GM12878 (cell line): ENCODE results near the gene CTNNA3. TPM values are rescaled to one million over a fixed set of nuclear protein-coding genes. Genes with fewer than 3 reads are reported as not detected.

Source experiments
- ATAC-seq: fragments of 200-7000 bp; cut with Tn5 transposase; 3 replicates; pipeline ENCODE4 v1.9.1; 2020; ENCODE audit warnings: mild to moderate bottlenecking, moderate library complexity
- BruUV-seq: library from RNA; stranded (reverse); fragments of 400-500 nt; replicated peaks from 2 replicates; lab custom pipeline; 2021; lab: Mats Ljungman, UMichigan
- CTCF ChIA-PET: fragments of 300-600 bp; sonication (Branson Sonifier 250); formaldehyde crosslinking; extraction: SDS; loops from one replicate; lab custom pipeline; 2021; ENCODE audit warnings: inconsistent platforms; lab: Yijun Ruan, JAX
- POLR2A ChIA-PET: fragments of 350-600 bp; formaldehyde crosslinking; extraction: SDS; loops from one replicate; lab custom pipeline; 2021; ENCODE audit warnings: inconsistent platforms; lab: Charles Lee
- RAD21 ChIA-PET: fragments of 300-600 bp; sonication (Branson Sonifier 250); formaldehyde crosslinking; loops from one replicate; lab custom pipeline; 2023; ENCODE audit warnings: antibody characterized with exemption; ENCODE audit not compliant: unreplicated experiment; lab: Charles Lee
- SMC1A ChIA-PET: fragments of 300-600 bp; sonication (Branson Sonifier 250); formaldehyde crosslinking; loops from one replicate; lab custom pipeline; 2023; ENCODE audit not compliant: unreplicated experiment, uncharacterized antibody; lab: Charles Lee
- DNase-seq: peaks from one replicate; pipeline ENCODE4 v3.0.0-alpha.2; 2011; ENCODE audit warnings: low read depth, low spot score
- FAIRE-seq: peaks from 3 replicates; lab custom pipeline; 2011; peaks lifted over from hg19 to GRCh38; lab: Jason Lieb, UNC
- H2AFZ ChIP-seq: 2 replicates; pipeline ENCODE4 v1.6.0; 2011; ENCODE audit warnings: low read depth, low read length, control low read depth; ENCODE audit not compliant: control insufficient read depth
- H3K27ac ChIP-seq: 2 replicates; pipeline ENCODE4 v1.5.1; 2011; ENCODE audit warnings: control low read depth; ENCODE audit not compliant: control insufficient read depth, insufficient read depth
- H3K27me3 ChIP-seq, 2 experiments: replicated peaks in 1 of 2; 2 replicates each; pipeline versions ENCODE4 v1.6.0 to v1.6.1; 2011; ENCODE audit warnings: low read length in 1 of 2; ENCODE audit not compliant: control insufficient read depth in 2 of 2, insufficient read depth in 2 of 2
- H3K36me3 ChIP-seq, 2 experiments: 2 replicates each; pipeline ENCODE4 v1.5.1; 2011; ENCODE audit warnings: low read length in 1 of 2; ENCODE audit not compliant: control insufficient read depth in 2 of 2, insufficient read depth in 2 of 2
- H3K4me1 ChIP-seq: 2 replicates; pipeline ENCODE4 v1.6.1; 2011; ENCODE audit warnings: mild to moderate bottlenecking, low read length, moderate library complexity, mixed read lengths; ENCODE audit not compliant: control insufficient read depth, insufficient read depth
- H3K4me2 ChIP-seq: 2 replicates; pipeline ENCODE4 v1.6.0; 2011; ENCODE audit warnings: control low read depth; ENCODE audit not compliant: control insufficient read depth, insufficient read depth
- H3K4me3 ChIP-seq: fragments of 200-600 bp; sonication (generic); 2 replicates; pipeline ENCODE4 v1.5.1; 2016
- H3K79me2 ChIP-seq: 2 replicates; pipeline ENCODE4 v1.6.0; 2011; ENCODE audit warnings: low read length; ENCODE audit not compliant: control insufficient read depth, insufficient read depth
- H3K9ac ChIP-seq: 2 replicates; pipeline ENCODE4 v1.8.0; 2011; ENCODE audit warnings: low read length, control low read depth, mixed read lengths; ENCODE audit not compliant: control insufficient read depth, insufficient read depth
- H3K9me3 ChIP-seq: replicated peaks from 3 replicates; pipeline ENCODE4 v1.5.1; 2011; ENCODE audit warnings: mild to moderate bottlenecking, low read length; ENCODE audit not compliant: control insufficient read depth, insufficient read depth
- H4K20me1 ChIP-seq: 2 replicates; pipeline ENCODE4 v1.6.0; 2011; ENCODE audit not compliant: control insufficient read depth, insufficient read depth
- BHLHE40 ChIP-seq, 2 experiments: fragments of 450-650 bp in 1 of 2; IDR thresholded peaks; 2 replicates each; pipeline ENCODE4 v1.6.1; 2011 to 2017; ENCODE audit warnings: low read depth in 2 of 2, borderline replicate concordance in 1 of 2, improper control_type of control experiment in 1 of 2, low read length in 1 of 2, mild to moderate bottlenecking in 1 of 2
- CBX3 ChIP-seq: fragments of 200-600 bp; sonication (generic); IDR thresholded peaks from 2 replicates; pipeline ENCODE4 v1.6.1; 2016; ENCODE audit warnings: low read depth, borderline replicate concordance
- EP300 ChIP-seq, 2 experiments: fragments of 150-350 bp in 1 of 2; IDR thresholded peaks; 2 replicates each; pipeline ENCODE4 v1.6.1; 2011 to 2012; ENCODE audit warnings: low read depth in 2 of 2, low read length in 2 of 2, borderline replicate concordance in 1 of 2, improper control_type of control experiment in 1 of 2, inconsistent platforms in 1 of 2; ENCODE audit not compliant: control insufficient read depth in 1 of 2
- GATAD2B ChIP-seq: fragments of 450-650 bp; conservative IDR thresholded peaks from 2 replicates; pipeline ENCODE4 v1.6.1; 2017; ENCODE audit warnings: low read depth, mild to moderate bottlenecking, moderate library complexity
- HDAC6 ChIP-seq: fragments of 200-600 bp; sonication (generic); IDR thresholded peaks from one replicate; pipeline ENCODE4 v1.8.0; 2017; ENCODE audit warnings: antibody characterized with exemption; ENCODE audit not compliant: unreplicated experiment
- KDM1A ChIP-seq: fragments of 200-600 bp; sonication (generic); IDR thresholded peaks from 2 replicates; pipeline ENCODE4 v1.6.1; 2016; ENCODE audit warnings: borderline replicate concordance
- NR2C1 ChIP-seq: fragments of 450-650 bp; IDR thresholded peaks from 2 replicates; pipeline ENCODE4 v1.6.1; 2017; ENCODE audit warnings: antibody characterized with exemption, mild to moderate bottlenecking, moderate library complexity
- NR2C2 ChIP-seq: IDR thresholded peaks from 2 replicates; pipeline ENCODE4 v1.6.1; 2011; ENCODE audit warnings: borderline replicate concordance, low read depth; ENCODE audit not compliant: control insufficient read depth, insufficient read length
- PKNOX1 ChIP-seq: fragments of 450-650 bp; IDR thresholded peaks from 2 replicates; pipeline ENCODE4 v1.6.1; 2016; ENCODE audit warnings: mild to moderate bottlenecking
- POLR2AphosphoS2 ChIP-seq: IDR thresholded peaks from 2 replicates; pipeline ENCODE4 v1.6.1; 2011; ENCODE audit warnings: low read depth, mild to moderate bottlenecking, low read length, improper control_type of control experiment, moderate library complexity
- RCOR1 ChIP-seq: conservative IDR thresholded peaks from 2 replicates; pipeline ENCODE4 v1.6.1; 2012; ENCODE audit warnings: low read depth, low read length, improper control_type of control experiment
- SIN3A ChIP-seq: IDR thresholded peaks from 2 replicates; pipeline ENCODE4 v1.6.1; 2012; ENCODE audit warnings: low read depth, low read length, improper control_type of control experiment
- SUZ12 ChIP-seq: fragments of 200-600 bp; sonication (generic); IDR thresholded peaks from one replicate; pipeline ENCODE4 v1.6.1; 2018; ENCODE audit warnings: antibody characterized with exemption, mild to moderate bottlenecking; ENCODE audit not compliant: unreplicated experiment
- ZBTB11 ChIP-seq: fragments of 450-650 bp; formaldehyde crosslinking; IDR thresholded peaks from 2 replicates; pipeline ENCODE4 v1.5.0; 2022; ENCODE audit warnings: mild to moderate bottlenecking, missing genetic modification characterization
- ZNF24 ChIP-seq: fragments of 450-650 bp; IDR thresholded peaks from 2 replicates; pipeline ENCODE4 v1.6.1; 2017; ENCODE audit warnings: antibody characterized with exemption, mild to moderate bottlenecking
- ZNF274 ChIP-seq: IDR thresholded peaks from one replicate; pipeline ENCODE4 v1.8.0; 2011; ENCODE audit not compliant: insufficient read length, insufficient read depth
- ZNF384 ChIP-seq: IDR thresholded peaks from 2 replicates; pipeline ENCODE4 v1.6.1; 2012; ENCODE audit warnings: low read depth, mild to moderate bottlenecking, low read length, improper control_type of control experiment, borderline replicate concordance
- in situ Hi-C: fragments of 300-500 bp; cut with MboI; formaldehyde crosslinking; loops from 9 replicates; pipeline ENCODE4 v1.14.3; 2018; ENCODE audit warnings: mixed read lengths
- intact Hi-C: fragments of 100-400 bp; cut with micrococcal nuclease; formaldehyde crosslinking; loops from one replicate; pipeline ENCODE4 v1.14.2; 2022; ENCODE audit not compliant: unreplicated experiment
- polyA plus RNA-seq, 11 experiments: library from polyadenylated mRNA; depleted of rRNA in 4 of 11; unstranded in 6 of 11; stranded (reverse) in 5 of 11; fragments of >200 nt; fragmentation: Nextera tagmentation in 4 of 11; fragmentation: Illumina TruSeq in 1 of 11; extraction: Ambion mirVana in 4 of 11; extraction: Trizol in 1 of 11; gene quantifications; 1 replicate in 1 of 11; 2 replicates in 10 of 11; pipeline versions ENCODE4 v1.2.1 to v1.2.3, GENCODE V29; 2011 to 2016; ENCODE audit warnings: inconsistent platforms in 2 of 11, missing spikeins in 2 of 11, low read depth in 1 of 11
- total RNA-seq, 4 experiments: library from RNA; depleted of rRNA in 3 of 4; stranded (reverse); fragments of >200 nt in 3 of 4; fragmentation: Illumina TruSeq in 1 of 4; extraction: Trizol in 1 of 4; gene quantifications; 2 replicates each; pipeline versions ENCODE4 v1.2.1 to v1.2.3, GENCODE V29; 2013 to 2021

Gene CTNNA3
- total and polyA plus RNA-seq, 10 of the 15 experiments (the other 5 are each of a cell fraction or from before 2014, with no cell fraction given), result under 0.01 to 4.5 (median 0.22) TPM; not detected in 2

- BruUV-seq, result no TSS peak
- no peak overlapping the region for H2AFZ ChIP-seq
- H3K27ac ChIP-seq, result no peak overlapping the region
- no peak for FAIRE-seq
- DNase-seq, result no peak
- no peak overlapping the region for H3K4me3 ChIP-seq
- in situ Hi-C loops, result no loop called here
- H3K4me1 ChIP-seq, result no peaks in the 10 kb centered on the region
- H3K36me3 ChIP-seq, result no peaks in the 10 kb centered on the region
- H4K20me1 ChIP-seq, result no peaks in the 10 kb centered on the region
- H3K4me2 ChIP-seq, result no peak overlapping the region
- H3K79me2 ChIP-seq, result no peaks in the 10 kb centered on the region
- ChIA-PET SMC1A (interaction anchor here (1.2 kb wide), 1 partner anchor 14 kb away, joined by 3 read pairs; no protein-coding TSS in a partner anchor), RAD21 (interaction anchor here (1.5 kb wide), 1 partner anchor 34 kb away, joined by 3 read pairs; no protein-coding TSS in a partner anchor), CTCF (no interaction called here), POLR2A (interaction anchor here (1.2 kb wide), 1 partner anchor 16 kb away, joined by 4 read pairs; no protein-coding TSS in a partner anchor)
- no peaks in the 10 kb centered on the region for H3K27me3 ChIP-seq
- ATAC-seq, result no peak
- intact Hi-C loops, result no loop called here
- no peak overlapping the region for H3K9ac ChIP-seq
- H3K9me3 ChIP-seq, result no peaks in the 10 kb centered on the region
- TF ChIP-seq ZNF24 (no peak), EP300 (IDR thresholded peaks at IDR 0.05; ENCODE audit: borderline replicate concordance in 1 of 2, control insufficient read depth in 1 of 2, low read depth in 2 of 2, low read length in 2 of 2) (no peak), BHLHE40 (IDR thresholded peaks at IDR 0.05; ENCODE audit: borderline replicate concordance in 1 of 2, low read depth in 2 of 2, low read length in 1 of 2) (no peak), PKNOX1 (no peak), POLR2AphosphoS2 (no peak), GATAD2B (no peak), RCOR1 (no peak), NR2C1 (no peak), CBX3 (no peak), NR2C2 (no peak), KDM1A (no peak), ZNF274 (no peak), ZBTB11 (CRISPR knock-in tag) (no peak), ZNF384 (no peak), SIN3A (no peak), SUZ12 (no peak), HDAC6 (no peak)
Observed at GRCh38 chr10:66819691-66820090, 876.3 kb downstream of the CTNNA3 start.
